Forelimb muscle (tissue), 1 donor: ENCODE measurements around the gene EGFL7. TPM values are rescaled to one million over a fixed set of nuclear protein-coding genes. Genes with fewer than 3 reads are reported as not detected.
"Not testable (repeated sequence)": the region's sequence is repeated elsewhere in the genome, so short reads cannot be mapped to it uniquely, and the experiment has no call there.

Source experiments
- DNase-seq: peaks from one replicate; pipeline ENCODE4 v3.0.0-alpha.2; 2013; ENCODE audit warnings: low read depth
- polyA plus RNA-seq: library from polyadenylated mRNA; unstranded; fragments of 120-200 nt; gene quantifications from one replicate; pipeline ENCODE4 v1.2.1, GENCODE V29; 2013; ENCODE audit not compliant: insufficient read length

EGFL7 gene
- polyA plus RNA-seq, 1 donor, result 59.9 TPM

DNA sequence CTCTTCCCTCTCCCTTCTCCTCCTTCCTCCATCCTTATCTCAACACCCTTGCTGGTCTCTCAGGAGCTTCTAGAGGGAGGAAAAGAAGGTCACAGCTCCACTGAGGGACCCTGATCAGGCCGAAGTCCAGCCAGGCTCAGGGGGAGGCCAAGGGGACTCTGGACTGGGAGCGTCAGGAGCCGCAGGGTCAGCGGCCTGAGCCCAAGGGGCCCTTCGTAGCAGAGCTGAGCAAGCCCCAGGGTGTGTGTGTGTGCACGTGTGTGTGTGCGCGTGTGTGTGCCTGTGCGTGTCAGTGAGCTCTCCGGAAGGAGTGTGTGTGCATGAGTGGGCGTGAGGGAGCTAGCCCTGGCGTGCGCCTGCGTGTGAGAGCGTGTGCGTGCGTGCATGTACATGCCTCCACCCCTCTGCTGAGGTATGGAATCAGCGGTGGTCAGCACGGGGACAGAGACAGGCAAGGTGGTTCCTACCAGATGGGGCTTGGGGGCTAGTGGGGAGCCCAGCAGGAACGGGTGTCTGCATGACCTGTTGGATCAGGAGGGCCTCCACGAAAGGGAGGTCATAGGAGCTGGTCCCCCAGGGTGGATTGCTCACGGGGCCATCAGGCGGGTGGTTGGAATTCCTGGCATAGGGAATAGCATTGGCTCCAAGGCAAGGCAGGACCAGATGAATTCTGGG is 34.6 kb downstream of the EGFL7 start:
- no peak for DNase-seq

DNA sequence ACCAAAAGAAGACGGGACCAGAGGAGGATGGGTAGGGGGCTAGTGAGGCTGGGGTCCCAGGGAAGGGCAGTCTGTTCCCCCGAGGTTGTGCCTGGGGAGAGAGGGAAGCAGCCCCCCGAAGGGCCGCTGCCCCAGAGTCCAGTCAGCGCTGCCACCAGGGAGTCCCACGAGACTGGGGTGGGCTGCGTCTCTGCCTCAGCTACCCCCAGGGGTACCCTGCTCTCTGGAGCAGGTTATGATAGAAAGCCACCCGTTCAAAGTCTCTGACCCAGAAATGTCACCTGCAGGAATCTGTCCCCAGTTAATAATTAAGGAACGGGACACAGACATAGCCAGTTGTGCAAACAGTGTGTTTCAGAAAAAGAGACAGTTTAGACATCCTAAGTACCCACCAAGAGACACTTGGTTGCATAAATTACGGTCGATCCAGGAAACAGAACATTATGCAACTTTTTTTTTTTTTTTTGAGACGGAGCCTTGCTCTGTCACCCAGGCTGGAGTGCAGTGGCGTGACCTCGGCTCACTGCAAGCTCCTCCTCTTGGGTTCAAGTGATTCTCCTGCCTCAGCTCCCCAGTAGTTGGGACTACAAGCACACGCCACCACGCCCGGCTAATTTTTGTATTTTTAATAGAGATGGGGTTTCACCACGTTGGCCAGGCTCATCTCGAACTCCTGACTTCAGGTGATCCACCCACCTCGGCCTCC is 35.3 kb downstream of the EGFL7 start:
- no peak for DNase-seq

DNA sequence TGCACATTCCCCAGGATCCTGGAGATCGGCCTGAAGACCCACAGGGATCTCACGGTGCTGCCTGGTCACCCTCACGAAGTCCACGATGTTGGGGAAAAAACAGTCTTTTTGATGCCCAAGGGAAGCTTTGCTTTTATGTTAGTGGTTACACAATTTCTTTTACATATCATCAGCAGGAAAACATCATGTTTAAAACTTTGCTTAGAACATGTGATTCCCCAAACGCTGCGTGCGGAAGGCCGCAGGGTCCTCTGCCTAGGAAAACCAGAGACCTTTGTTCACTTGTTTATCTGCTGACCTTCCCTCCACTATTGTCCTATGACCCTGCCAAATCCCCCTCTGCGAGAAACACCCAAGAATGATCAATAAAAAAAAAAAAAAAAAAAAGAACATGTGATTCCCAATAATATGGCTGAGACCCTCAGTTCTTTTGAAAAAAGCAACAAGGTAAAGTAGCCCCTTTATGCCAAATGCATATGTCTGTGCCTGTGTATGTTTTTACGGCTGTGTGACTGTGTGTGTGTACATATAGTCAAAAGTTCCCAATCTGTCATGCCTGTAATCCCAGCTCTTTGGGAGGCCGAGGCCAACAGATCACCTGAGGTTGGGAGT is 36.0 kb downstream of the EGFL7 start:
- DNase-seq, result no peak

DNA sequence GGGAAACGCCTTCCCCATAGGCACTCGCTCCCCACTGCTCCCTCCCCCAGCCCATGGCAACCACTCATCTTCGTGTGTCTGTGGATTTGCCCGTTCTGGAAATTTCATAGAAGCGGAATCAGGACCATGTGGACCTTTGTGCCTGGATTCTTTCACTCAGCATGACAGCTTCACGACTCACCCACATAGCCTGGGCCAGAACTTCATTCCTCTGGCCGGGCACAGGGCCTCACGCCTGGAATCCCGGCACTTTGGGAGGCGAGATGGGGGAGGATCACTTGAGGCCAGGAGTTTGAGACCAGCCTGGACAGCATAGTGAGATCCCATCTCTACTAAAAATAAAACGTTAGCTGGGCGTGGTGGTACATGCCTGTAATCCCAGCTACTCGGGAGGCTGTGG is 37.6 kb downstream of the EGFL7 start:
- DNase-seq, result no peak

- no peak for DNase-seq
These were observed 38.4 kb downstream of the EGFL7 start for GRCh38 chr9:136700959-136701667.

DNA sequence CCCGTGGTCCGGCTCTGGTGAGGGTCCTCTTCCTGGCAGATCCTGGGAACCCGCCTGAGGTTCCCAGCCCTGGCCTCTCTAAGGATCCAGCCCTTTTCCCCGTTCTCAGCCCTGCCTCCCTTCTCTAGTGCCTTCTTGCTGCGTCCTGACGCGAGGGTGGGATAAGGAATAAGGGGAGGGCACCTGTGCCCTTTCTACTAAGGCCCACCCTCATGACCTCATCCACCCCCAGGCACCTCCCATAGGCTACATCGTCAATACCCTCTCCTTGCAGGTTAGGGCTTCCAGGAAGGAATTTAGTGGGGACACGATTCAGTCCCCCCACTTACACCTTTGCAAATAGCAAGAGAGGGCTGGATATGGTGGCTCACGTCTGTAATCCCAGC is 38.9 kb downstream of the EGFL7 start:
- DNase-seq, result no peak

DNA sequence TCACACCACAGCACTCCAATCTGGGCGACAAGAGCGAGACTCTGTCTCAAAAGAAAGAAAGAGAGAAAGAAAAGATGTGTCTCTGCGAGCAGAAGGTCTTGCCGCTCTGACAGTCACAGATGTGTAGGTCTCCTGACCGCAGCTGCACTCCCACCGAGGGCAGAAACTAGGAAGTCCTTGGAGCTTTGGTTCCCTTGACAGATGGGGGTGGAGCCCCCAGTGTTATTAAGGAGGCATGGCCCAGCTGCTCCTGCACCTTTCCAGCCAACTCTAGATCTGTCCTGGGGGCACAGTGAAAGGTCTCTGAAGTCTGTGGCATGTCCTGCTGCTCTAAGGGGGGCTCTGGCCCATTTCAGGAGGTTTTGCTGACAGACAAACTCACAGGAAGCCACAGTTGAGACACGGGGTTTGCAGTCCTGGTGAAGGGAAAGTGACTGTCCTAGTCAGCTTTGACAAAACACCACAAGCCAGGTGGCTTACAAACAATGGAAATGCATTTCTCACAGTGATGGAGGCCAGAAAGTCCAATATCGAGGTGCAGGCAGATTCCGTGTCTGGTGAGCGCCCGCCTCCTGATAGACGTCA is 40.7 kb downstream of the EGFL7 start:
- DNase-seq, result no peak

DNA sequence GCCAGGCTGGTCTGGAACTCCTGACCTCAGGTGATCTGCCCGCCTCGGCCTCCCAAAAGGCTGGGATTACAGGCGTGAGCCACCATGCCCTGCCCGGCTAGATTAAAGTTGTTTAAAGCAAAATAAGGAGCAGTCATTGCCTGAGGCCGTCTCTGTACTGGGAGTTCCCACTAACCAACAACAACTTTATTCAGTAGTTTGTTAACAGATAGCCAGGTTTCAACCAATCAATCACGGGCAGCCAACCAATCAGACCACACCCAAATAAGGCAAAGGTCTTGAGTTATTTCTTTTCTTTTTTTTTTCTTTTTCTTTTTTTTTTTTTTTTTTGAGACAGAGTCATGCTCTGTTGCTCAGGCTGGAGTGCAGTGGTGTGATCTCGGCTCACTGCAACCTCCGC is 42.0 kb downstream of the EGFL7 start:
- not testable (repeated sequence) for DNase-seq

GRCh38 chr9:136705564-136705963 is 42.8 kb downstream of the EGFL7 start:
- no peak for DNase-seq

DNA sequence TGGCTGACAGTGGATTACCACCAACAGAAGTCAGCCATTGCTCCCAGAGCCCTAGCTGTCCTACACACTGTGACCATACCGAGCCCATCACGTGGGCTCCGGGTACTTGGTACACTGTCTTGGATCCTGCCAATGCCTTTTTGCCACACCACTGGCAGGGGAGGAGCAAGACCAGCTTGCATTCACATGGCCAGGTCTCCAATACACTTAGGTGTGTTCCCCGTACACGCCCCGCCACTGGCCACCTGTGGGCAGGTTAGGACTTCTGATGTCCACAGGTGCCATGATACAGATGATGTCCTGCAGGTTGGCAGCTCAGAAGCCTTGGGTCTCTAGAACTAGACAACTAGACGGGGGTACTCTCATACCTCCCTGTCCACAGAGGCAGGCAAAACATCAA is 44.3 kb downstream of the EGFL7 start:
- no peak for DNase-seq

- DNase-seq, result no peak
These were observed 45.3 kb downstream of the EGFL7 start for GRCh38 chr9:136707849-136708517.

DNA sequence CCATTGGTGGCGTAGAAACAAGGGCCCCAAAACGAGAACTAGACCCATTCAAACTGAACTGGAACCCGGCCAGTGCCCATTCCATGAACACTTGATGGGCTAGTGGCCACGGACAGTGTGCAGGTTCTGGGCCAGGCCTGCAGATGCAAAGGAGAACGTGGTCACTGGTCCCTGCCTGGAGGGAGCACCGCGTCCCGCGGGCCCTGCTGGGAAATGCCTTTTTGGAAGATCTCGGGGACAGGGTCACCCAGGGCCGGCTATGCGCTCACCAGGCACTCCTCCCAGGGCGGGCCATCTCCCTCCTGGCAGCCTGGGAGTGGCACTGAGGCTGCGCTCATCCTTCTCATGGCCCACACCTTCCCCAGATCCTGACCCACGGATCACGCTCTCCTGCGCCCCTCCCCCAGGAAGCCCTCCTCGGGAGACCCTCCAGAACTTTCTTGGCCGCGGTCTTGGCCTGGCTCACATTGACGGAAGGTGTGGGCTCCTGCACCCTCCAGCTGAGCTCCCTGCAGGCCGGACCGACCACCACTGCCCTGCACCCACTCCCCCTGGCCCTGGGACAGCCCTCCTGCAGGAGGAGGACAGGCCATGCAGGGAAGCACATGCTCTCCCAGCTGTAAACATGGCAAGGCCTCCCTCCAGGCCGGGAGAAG is 46.9 kb downstream of the EGFL7 start:
- DNase-seq, result no peak

DNA sequence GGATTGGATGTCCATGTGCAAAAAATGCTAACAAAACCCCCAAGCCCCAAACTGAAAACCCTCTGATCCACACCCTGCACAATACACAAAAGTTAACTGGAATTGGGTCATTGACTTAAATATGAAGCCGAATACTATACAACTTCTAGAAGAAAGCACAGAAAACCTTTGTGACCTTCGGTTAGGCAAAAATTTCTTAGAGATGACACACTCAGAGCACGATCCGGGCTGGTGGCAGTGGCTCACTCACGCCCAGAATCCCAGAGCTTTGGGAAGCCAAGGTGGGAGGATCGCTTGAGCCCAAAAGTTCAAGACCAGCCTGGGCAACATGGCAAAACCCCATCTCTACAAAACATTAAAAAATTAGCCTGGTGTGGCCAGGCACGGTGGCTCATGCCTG is 47.8 kb downstream of the EGFL7 start:
- DNase-seq, result no peak

DNA sequence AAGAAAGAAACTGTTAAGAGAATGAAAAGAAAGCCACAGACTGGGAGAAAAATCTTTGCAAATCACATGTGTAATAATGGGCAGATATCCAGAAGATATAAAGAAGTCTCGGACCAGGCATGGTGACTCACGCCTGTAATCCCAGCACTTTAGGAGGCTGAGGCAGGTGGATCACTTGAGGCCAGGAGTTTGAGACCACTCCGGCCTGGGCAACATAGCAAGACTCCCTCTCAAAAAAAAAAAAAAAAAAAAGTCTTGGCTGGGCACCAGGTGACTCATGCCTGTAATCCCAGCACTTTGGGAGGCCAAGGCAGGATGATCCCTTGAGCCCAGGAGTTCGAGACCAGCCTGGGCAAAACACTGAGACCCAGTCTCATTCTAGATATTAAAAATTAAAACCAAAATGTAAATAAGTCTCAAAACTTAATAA is 48.5 kb downstream of the EGFL7 start:
- not testable (repeated sequence) for DNase-seq

GRCh38 chr9:136711751-136712689 is 49.3 kb downstream of the EGFL7 start, which contains the start of gene DIPK1B:
TSS of gene DIPK1B (plus strand) at chr9:136712572. CDS start at chr9:136712666, 94 bp downstream.
- DNase-seq, result no peak

GRCh38 chr9:136712690-136713544 is 50.2 kb downstream of the EGFL7 start:
- no peak for DNase-seq

DNA sequence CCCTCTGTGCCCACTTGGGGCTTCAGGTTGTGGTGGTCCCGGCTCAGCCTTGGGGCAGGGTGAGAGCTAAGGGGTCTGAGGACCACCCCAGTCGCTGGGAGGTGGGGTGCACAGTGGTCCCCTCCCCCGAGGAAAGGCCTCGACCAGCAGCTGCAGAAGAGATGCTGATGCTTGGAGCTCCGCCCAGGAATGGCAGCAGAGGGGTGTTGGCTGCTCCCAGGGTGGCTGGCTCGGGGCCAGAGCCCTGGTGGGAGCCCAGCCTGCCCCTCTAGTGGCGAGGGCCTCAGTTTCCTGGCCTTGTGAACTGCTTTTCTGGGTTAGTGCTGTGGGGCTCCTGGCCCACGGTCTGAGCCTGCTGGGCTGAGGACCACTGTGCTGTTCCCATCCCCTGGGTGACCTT is 50.8 kb downstream of the EGFL7 start:
- no peak for DNase-seq

DNA sequence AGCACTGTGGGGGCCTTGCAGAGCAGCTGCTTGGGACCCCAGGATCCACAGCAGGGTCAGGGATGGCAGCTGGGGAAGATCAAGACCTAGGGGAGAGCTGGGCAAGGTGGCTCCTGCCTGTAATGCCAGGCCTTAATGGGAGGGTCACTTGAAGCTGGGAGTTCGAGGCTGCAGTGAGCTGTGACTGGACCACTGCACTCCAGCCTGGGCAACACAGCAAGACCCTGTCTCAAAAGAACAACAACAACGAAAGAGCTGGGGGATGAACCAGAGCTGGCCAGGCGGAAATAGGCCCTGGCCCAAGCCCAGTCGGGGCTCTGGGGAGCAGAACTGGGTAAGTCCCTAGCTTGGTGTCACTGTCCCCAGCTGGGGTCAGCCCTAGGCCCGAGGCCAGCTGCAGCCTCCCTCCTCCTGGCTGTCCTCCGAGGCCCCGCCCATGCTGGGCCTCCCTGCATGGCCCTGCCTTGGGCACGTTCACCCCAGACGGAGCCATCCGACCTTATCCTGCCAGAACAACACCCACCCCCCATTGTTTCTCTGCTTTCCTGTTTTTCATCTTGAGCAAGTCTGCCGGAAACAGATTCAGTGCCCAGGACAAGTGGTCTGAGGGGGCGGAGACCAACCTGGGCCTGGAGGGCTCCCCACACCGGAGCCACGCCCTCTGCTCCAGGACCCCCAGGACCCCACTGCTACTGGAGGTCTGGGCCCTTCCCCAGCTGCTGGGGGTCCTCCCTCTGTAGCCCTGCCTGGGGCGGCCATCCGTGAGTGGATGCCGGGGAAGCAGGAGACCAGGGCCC is 51.6 kb downstream of the EGFL7 start:
- DNase-seq, result no peak
